ENCODE results near the gene TRAF1. TPM values are rescaled to one million over a fixed set of nuclear protein-coding genes. Genes with fewer than 3 reads are reported as not detected.

The TRAF1 gene
- total and polyA plus RNA-seq, 10 of the 15 experiments (the other 5 are each of a cell fraction or from before 2014, with no cell fraction given), result 13.8 to 163 (median 128) TPM

- Histone ChIP-seq H3K4me3 (no peak overlapping the region), H3K4me2 (ENCODE audit: control insufficient read depth, insufficient read depth) (no peak overlapping the region), H4K20me1 (ENCODE audit: control insufficient read depth, insufficient read depth) (no peaks in the 10 kb centered on the region), H3K9me3 (replicated peaks; ENCODE audit: control insufficient read depth, insufficient read depth, low read length) (no peaks in the 10 kb centered on the region), H3K79me2 (ENCODE audit: control insufficient read depth, insufficient read depth, low read length) (no peaks in the 10 kb centered on the region), H3K27ac (ENCODE audit: control insufficient read depth, insufficient read depth) (peak overlapping the region; percentile 55), H3K27me3 (replicated peaks in 1 of 2; ENCODE audit: control insufficient read depth in 2 of 2, insufficient read depth in 2 of 2, low read length in 1 of 2) (no peaks in the 10 kb centered on the region), H3K36me3 (ENCODE audit: control insufficient read depth in 2 of 2, insufficient read depth in 2 of 2, low read length in 1 of 2) (peaks cover 29 to 39% of the 10 kb centered on the region in 2 experiments), H3K9ac (ENCODE audit: control insufficient read depth, insufficient read depth, low read length) (no peak overlapping the region), H2AFZ (ENCODE audit: control insufficient read depth, low read depth, low read length) (no peak overlapping the region), H3K4me1 (ENCODE audit: control insufficient read depth, insufficient read depth, low read length) (peaks cover 30% of the 10 kb centered on the region)
- RAD21 ChIA-PET (ENCODE audit: unreplicated experiment), result interaction anchor here (1.0 to 2.8 kb wide), 6 partner anchors 13 to 35 kb away, joined by 3 to 9 read pairs (median 4); no protein-coding TSS in a partner anchor
- BruUV-seq (replicated peaks), result TSS peak; percentile 2
- in situ Hi-C loops (cut with MboI) (no loop called here), intact Hi-C loops (cut with micrococcal nuclease; ENCODE audit: unreplicated experiment) (no loop called here)
- SMC1A ChIA-PET (ENCODE audit: uncharacterized antibody, unreplicated experiment), result interaction anchor here (1.1 to 23.6 kb wide), 4 partner anchors 14 to 34 kb away, joined by 3 to 522 read pairs (median 4); partner anchors contain the start of gene TRAF1
- WGBS (ENCODE audit: insufficient coverage, insufficient replicate concordance, low lambda C conversion rate, missing lambda C conversion rate), result 64% methylated on average over 16 of the region's 16 CpGs
- CTCF ChIA-PET, result interaction anchor here (1.4 to 1.7 kb wide), 3 partner anchors 14 to 34 kb away, joined by 5 read pairs; no protein-coding TSS in a partner anchor
- DNase-seq (ENCODE audit: low read depth, low spot score), result no peak
- peak; percentile 4; the same call in 1 of the 3 replicates for ATAC-seq
- POLR2A ChIA-PET, result interaction anchor here (0.5 to 2.0 kb wide), 9 partner anchors 9 to 54 kb away, joined by 3 to 7 read pairs (median 5); no protein-coding TSS in a partner anchor
- TF ChIP-seq POLR2AphosphoS2 (IDR thresholded peaks at IDR 0.05; ENCODE audit: low read depth, low read length), result peak; percentile 42
- TF ChIP-seq RUNX3 (IDR thresholded peaks at IDR 0.05; ENCODE audit: low read length), result no peak
- TF ChIP-seq RCOR1 (conservative IDR thresholded peaks at IDR 0.05; ENCODE audit: low read depth, low read length), result no peak
- 0 out of 2 replicates have a peak, but pooled peaks have one; percentile 19 for TF ChIP-seq TCF3 (IDR thresholded peaks at IDR 0.05; ENCODE audit: borderline replicate concordance, insufficient read depth, low read depth, low read length)
- TF ChIP-seq ATF2 (IDR thresholded peaks at IDR 0.05; ENCODE audit: low read length), result 0 out of 2 replicates have a peak, but pooled peaks have one; percentile 5
- TF ChIP-seq ZBED1 (IDR thresholded peaks at IDR 0.05; ENCODE audit: borderline replicate concordance), result peak; percentile 44; the same call in 1 of the 2 replicates
- TF ChIP-seq POLR2AphosphoS5 (IDR thresholded peaks at IDR 0.05; ENCODE audit: low read length), result peak; percentile 70
- FAIRE-seq, result peak; percentile 27
Measured at GRCh38 chr9:120904061-120904977, 22.3 kb downstream of the TRAF1 start.
